Measurements from ENCODE around the gene TMEM191B.
"Not testable (repeated sequence)": the region's sequence is repeated elsewhere in the genome, so short reads cannot be mapped to it uniquely, and the experiment has no call there.

The TMEM191B gene

GRCh38 chr22:18577090-18577818 lies 49.7 kb downstream of the TMEM191B start:
- not testable (repeated sequence) for H3K27ac ChIP-seq (replicated peaks); DNase-seq (ENCODE audit: low read depth in 1 of 2, low spot score in 1 of 2); H3K27me3 ChIP-seq (ENCODE audit: insufficient read depth, poor library complexity, severe bottlenecking); H3K4me3 ChIP-seq (replicated peaks; ENCODE audit: insufficient read depth, low read length)

GRCh38 chr22:18577847-18578246 lies 50.2 kb downstream of the TMEM191B start:
- not testable (repeated sequence) for DNase-seq (ENCODE audit: low read depth in 1 of 2, low spot score in 1 of 2); H3K27me3 ChIP-seq (ENCODE audit: insufficient read depth, poor library complexity, severe bottlenecking); H3K27ac ChIP-seq (replicated peaks); H3K4me3 ChIP-seq (replicated peaks; ENCODE audit: insufficient read depth, low read length)

Measured in HL-60 (cell line).